PFSK-1 (cell line): Measurements from ENCODE around the gene CLEC16A.

Experiments used
- FOXP2 ChIP-seq: optimal IDR thresholded peaks from 2 replicates; pipeline ENCODE3; 2011; ENCODE audit warnings: borderline replicate concordance, control low read depth, inconsistent platforms; ENCODE audit not compliant: insufficient read depth; ENCODE audit errors: extremely low read length, extremely low read depth
- POLR2AphosphoS5 ChIP-seq: IDR thresholded peaks from 2 replicates; pipeline ENCODE4 v1.6.1; 2012; ENCODE audit warnings: low read depth, mild to moderate bottlenecking, control low read depth, low read length, moderate library complexity
- SIN3A ChIP-seq: IDR thresholded peaks from 2 replicates; pipeline ENCODE4 v1.6.1; 2012; ENCODE audit warnings: mild to moderate bottlenecking, low read length, moderate library complexity, borderline replicate concordance; ENCODE audit not compliant: insufficient read depth
- TAF1 ChIP-seq: IDR thresholded peaks from 2 replicates; pipeline ENCODE4 v1.6.1; 2012; ENCODE audit warnings: low read length, control low read depth, borderline replicate concordance; ENCODE audit not compliant: insufficient read depth
- TF ChIP-seq, protein P1 (sequence below), 2 experiments: IDR thresholded peaks; 2 replicates each; pipeline versions ENCODE4 v1.6.1 to v1.8.0; 2011 to 2012; ENCODE audit warnings: low read depth in 2 of 2, low read length in 2 of 2, control low read depth in 1 of 2, inconsistent platforms in 1 of 2, mild to moderate bottlenecking in 1 of 2, moderate library complexity in 1 of 2; ENCODE audit not compliant: insufficient read depth in 1 of 2

Gene CLEC16A

DNA sequence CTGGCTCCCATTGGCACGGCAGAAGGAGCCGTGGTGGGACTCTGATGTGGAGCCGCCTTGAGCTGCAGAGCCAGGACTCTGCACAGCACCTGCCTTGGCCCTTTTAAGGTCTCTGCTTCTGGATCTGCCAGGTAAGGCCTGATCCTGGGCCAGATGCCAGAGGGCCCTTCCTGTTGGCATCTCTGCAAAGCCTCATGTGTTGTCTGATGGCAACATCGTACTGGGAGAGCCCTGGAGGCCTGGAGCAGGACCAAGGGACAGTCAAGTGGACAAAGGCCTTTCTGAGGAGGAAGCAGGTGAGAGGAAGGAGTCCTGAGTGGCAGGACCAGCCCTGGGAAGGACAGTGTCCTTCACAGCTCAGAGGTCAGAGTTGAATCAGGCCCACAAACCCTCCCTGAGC lies 285.5 kb downstream of the CLEC16A start:
- TF ChIP-seq POLR2AphosphoS5 = no peak
- no peak for TF ChIP-seq SIN3A
- TF ChIP-seq TAF1 = no peak
- no peak for TF ChIP-seq FOXP2
- TF ChIP-seq, protein P1, sequence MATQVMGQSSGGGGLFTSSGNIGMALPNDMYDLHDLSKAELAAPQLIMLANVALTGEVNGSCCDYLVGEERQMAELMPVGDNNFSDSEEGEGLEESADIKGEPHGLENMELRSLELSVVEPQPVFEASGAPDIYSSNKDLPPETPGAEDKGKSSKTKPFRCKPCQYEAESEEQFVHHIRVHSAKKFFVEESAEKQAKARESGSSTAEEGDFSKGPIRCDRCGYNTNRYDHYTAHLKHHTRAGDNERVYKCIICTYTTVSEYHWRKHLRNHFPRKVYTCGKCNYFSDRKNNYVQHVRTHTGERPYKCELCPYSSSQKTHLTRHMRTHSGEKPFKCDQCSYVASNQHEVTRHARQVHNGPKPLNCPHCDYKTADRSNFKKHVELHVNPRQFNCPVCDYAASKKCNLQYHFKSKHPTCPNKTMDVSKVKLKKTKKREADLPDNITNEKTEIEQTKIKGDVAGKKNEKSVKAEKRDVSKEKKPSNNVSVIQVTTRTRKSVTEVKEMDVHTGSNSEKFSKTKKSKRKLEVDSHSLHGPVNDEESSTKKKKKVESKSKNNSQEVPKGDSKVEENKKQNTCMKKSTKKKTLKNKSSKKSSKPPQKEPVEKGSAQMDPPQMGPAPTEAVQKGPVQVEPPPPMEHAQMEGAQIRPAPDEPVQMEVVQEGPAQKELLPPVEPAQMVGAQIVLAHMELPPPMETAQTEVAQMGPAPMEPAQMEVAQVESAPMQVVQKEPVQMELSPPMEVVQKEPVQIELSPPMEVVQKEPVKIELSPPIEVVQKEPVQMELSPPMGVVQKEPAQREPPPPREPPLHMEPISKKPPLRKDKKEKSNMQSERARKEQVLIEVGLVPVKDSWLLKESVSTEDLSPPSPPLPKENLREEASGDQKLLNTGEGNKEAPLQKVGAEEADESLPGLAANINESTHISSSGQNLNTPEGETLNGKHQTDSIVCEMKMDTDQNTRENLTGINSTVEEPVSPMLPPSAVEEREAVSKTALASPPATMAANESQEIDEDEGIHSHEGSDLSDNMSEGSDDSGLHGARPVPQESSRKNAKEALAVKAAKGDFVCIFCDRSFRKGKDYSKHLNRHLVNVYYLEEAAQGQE (IDR thresholded peaks at IDR 0.05; ENCODE audit: insufficient read depth in 1 of 2, low read depth in 2 of 2, low read length in 2 of 2) = no peak

DNA sequence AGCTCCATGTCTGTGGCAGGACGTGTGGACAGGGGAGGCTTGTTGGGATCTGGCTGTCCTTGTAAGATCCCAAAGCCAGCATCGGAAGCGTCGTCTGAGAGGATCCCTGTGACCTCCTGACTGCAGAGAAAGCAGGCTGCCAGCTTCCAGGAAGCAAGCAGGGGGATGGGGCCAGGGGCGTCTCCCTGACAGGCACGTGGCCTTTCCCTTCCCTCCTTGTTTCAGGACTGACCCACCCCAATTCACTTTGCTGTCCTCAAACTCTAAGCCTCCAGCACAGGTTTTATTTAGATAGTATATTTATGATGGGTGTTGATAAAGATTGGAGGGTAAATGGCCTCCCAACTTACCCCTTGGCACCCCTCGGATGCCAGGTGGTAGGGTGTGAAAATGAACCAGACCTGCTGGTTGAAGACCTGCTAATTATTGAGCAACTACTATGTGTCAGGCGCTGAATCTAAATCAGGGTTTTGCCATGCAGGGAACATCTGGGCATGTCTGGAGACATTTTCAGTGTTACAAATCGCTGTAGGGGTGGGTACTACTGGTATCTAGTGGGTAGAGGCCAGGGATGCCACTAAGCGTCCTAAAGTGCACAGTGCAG lies 287.1 kb downstream of the CLEC16A start:
- no peak for TF ChIP-seq POLR2AphosphoS5
- TF ChIP-seq SIN3A = no peak
- TF ChIP-seq, protein P1 (IDR thresholded peaks at IDR 0.05; ENCODE audit: insufficient read depth in 1 of 2, low read depth in 2 of 2, low read length in 2 of 2) = no peak
- no peak for TF ChIP-seq FOXP2
- no peak for TF ChIP-seq TAF1
